SK-N-DZ (cell line): Measurements from ENCODE around the gene ITGB3BP.
"Not testable (repeated sequence)": the region's sequence is repeated elsewhere in the genome, so short reads cannot be mapped to it uniquely, and the experiment has no call there.

Source experiments
- DNase-seq: peaks from one replicate; pipeline ENCODE4 v3.0.0-alpha.2; 2015; ENCODE audit warnings: low spot score
- small RNA-seq, 2 experiments: library from RNA; depleted of rRNA; stranded (forward); fragments of <200 nt; gene quantifications; one replicate each; pipeline ENCODE3, GENCODE V24; 2014

ITGB3BP gene

DNA sequence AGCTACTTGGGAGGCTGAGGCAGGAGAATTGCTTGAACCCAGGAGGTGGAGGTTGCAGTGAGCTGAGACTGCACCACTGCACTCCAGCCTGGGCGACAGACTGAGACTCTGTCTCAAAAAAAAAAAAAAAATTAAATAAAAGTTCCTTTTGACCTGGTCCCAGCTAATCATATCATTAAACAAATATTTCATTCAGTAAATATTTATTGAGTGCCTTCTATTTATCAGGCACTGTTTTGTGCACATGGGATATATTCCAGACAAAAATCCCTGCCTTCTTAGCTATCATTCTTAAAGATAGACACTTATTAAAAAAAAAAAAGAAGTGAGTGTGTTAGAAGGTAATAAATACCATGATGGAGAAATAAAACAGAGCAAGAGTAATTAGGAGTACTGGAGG lies 102.3 kb downstream of the ITGB3BP start:
- DNase-seq = not testable (repeated sequence)

DNA sequence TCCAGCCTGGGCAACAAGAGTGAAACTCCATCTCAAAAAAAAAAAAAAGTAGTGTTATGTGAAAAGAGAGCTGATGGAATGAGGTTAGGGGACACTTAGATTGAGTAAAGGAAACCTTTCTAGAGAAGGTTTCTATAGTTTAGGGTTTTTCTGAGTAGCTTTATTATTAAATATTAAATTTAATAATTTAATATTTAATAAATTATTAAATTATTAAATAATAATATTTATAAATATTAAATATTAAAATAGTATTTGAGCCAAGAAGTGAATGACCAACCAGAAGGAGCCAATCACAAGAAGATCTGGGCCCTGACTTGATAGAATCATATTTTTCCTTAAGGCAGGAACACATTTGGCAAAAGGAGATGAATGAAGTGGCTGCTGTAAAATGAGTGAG lies 104.9 kb downstream of the ITGB3BP start:
- no peak for DNase-seq

DNA sequence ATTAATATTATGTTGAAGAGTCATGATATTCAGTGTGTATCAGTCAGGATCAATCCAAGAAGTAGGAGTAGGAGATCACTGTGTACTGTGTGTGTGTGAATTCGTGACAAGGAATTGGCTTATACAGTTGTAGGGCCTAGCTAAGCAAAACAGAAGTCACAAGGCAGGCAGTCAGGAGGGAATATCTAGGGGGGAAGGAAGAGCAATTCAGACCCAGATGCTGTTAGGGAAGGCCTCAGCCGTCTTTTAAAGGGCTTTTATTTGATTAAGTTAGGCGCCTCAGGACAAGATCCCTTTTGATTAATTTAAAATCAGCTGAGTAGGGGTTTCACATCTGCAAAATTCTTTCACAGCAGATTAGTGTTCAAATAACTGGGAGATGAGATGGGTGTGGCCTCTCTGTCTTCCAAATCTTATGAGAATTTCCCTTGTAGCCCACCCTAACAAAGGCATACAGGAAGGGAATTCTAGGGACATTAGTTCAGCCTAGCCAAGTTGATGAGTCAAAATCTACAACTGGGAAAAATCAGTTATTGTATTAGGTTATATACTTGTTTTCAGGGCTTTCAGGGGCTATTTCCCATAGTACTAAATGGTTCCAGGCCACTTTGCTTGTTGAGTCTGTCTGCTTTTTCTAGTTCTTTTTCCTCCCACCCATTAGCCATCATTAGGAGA lies 108.2 kb downstream of the ITGB3BP start:
- DNase-seq = peak; percentile 8

DNA sequence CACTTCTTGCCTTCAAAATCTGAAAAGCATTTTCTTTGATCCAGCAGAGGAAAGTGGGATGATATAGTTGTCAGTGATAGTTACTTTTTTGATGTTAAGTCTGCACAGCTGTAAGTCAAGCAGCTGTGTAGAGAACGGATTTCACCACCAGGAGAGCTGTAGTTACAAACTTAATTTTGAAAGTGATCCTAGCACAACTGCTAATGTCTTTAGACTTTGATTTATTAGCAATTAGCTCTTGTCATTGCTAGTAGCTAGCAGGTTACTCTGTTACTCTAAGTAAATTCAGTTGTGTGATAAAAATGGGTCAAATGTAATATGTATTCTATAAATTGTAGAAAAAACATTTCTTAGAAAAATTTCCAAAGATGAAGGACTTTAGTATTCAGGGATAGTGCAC lies 109.6 kb downstream of the ITGB3BP start:
- no peak for DNase-seq

DNA sequence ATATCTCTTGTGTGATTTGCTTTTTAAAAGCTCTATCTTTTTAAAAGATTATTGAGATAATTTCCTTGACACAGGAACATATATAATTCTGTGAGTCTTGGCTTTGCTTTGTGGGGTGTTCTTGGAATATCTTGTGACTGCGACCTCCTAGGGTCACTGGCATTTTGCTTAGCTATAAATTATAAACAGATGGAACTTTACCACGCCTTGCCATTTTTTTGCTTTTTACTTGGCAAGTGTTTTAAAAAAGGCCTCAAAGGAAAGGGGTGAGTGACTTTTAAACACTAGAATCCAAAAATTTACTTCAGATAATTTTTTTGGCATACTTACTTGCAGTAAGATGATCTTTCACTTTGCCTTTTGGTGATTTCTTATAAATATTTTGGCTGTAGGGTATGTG lies 112.0 kb downstream of the ITGB3BP start:
- DNase-seq = no peak

DNA sequence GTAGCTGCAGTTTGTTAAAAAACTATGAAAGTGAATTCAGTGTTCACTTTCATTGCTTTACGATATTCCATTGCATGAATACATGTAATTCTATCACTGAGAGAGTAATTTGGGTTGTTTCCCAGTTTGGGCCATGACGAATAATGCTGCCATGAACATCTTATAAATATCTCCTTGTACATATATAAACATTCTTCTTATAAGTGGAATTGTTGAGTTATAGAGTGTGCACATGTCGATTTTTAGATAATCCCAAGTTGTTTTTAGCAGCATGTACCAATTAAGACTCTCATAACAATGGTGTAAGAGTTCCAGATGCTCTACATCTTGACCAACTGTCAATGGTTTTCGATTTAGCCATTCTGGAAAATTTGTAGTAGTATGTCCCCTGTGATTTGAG lies 114.7 kb downstream of the ITGB3BP start:
- no peak for DNase-seq

DNA sequence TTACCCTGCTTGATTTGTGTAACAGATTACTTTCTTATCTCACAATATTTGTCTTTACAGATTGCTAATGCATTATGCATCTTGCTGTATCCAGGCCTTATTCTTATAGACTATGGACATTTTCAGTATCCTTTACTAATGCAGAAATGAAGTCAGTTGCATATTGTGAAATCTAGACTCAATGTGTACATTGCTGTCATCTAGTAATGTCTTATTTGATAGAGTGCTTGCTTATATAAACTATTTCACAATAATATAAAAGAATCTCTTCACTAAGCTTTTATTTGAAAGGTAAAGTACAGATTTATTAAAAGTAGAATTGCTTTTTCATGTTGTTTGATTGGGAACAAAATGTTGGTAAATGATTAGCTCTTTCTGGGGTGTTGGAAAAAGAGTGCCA lies 116.0 kb downstream of the ITGB3BP start:
- DNase-seq = no peak

DNA sequence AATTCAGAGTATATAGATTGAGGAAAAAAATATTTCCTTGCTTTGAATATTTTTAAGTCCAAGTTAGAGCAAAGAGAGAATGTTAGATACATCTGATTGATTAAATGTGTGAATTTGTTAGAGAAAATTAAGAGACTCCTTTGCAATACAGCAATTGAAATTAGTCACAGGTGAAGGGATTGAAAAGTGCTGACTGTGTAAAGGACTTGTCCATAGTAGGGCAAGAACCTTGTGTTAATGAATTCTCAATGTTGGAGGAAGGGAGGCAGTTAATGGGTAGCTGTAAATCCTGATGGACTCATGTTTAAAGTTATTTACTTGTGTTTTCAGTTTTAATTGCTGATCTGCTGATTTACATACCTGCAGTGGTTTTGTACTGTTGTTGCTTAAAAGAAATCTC lies 117.0 kb downstream of the ITGB3BP start:
- DNase-seq = no peak

DNA sequence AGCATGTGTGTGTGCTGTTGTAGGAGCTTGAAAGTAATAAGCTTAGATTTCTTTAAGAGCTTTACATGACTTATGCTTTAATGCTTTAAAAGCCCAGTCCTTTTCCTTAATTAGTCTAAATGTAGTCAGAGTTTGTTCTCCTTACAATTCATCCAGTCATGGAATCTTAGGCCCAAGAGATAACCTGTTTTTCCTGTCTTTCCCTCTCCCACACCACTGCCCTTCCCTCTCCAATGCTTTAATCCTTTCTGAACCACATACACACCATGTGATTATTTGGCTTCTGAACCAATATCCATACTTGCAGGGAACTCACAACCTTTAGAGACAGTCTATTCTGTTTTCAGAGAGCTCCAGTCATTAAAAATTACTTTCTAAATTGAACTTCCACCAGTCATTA lies 118.0 kb downstream of the ITGB3BP start:
- DNase-seq = no peak

DNA sequence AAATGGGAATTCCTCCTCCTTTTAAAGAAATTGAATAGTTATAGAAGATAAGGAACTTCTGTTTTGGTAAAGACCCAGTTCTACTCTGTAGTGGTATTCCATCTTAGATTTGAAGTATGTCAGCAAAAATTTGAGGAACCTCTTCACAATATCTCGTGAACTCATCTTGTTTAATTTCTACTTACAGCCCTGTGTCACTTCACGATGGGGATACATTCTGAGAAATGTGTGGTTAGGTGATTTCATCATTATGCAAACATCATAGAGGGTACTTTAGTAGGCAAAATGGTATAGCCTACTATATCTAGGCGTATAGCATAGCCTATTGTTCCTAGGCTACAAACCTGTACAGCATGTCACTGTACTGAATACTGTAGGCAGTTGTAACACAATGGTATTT lies 119.6 kb downstream of the ITGB3BP start:
- DNase-seq = no peak

DNA sequence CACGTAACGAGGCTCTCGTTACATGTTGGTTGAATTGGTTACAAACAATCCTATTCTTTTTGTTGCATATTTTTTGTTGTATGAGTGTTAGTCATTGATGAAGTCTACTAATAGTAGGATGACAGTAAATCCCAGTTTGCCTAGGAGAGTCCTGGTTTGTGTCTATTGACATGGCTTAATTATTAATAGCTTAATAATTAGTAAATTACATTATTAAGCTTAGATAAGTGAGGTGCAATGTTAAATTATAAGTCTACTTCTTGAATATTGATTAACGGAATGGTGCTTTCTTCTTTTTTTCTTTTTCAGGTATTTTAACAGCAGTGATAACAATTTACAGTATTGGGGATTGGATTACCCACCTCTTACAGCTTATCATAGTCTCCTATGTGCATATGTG lies 121.1 kb downstream of the ITGB3BP start:
- DNase-seq = no peak

Small RNA genes lying within 50 kb of the gene (small RNA-seq; reads per million reads assigned to genes)
- gene RF02105 (0 reads per million in 2 experiments), gene RF02106 (0 reads per million in 2 experiments), gene RF02107 (0 reads per million in 2 experiments), gene RF02108 (0 reads per million in 2 experiments), gene RF02109 (0 reads per million in 2 experiments), gene RF02110 (0 reads per million in 2 experiments), gene RN7SL488P (0 reads per million in 2 experiments), gene RNU7-123P (0 reads per million in 2 experiments)
